GM12865 (cell line): ENCODE results near the gene MGAT5.

ENCODE experiments used
- DNase-seq: peaks from one replicate; pipeline ENCODE4 v3.0.0; 2010; ENCODE audit warnings: low read depth
- H3K4me3 ChIP-seq: 2 replicates; pipeline ENCODE4 v1.5.1; 2011; ENCODE audit warnings: mild to moderate bottlenecking, low read depth, low read length, control low read depth
- CTCF ChIP-seq: IDR thresholded peaks from 2 replicates; pipeline ENCODE4 v1.5.1; 2011; ENCODE audit warnings: low read length, control low read depth, low read depth, inconsistent platforms; ENCODE audit not compliant: insufficient read depth; ENCODE audit errors: missing control alignments

The MGAT5 gene

DNA sequence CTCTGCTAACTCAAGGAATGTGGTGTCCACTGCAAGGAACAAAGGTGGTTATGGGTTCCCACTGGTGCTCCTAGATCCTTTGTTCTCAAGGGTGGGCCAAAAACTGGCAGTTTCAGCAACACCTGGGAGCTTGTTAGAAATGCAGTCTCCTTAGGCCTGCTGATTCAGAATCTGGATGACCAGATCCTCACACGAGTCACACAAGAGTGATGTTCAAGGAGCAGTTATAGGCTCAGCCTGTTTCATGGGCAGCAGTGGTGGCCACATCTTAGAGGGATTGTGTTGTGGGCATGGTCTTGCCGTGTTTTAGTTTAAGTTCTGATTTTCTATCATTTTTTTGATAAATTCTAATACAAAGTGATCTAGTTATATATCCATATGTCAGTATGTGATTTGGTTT is 28.7 kb upstream of the MGAT5 start:
- H3K4me3 ChIP-seq = no peak overlapping the region
- no peak for DNase-seq
- TF ChIP-seq CTCF = no peak

DNA sequence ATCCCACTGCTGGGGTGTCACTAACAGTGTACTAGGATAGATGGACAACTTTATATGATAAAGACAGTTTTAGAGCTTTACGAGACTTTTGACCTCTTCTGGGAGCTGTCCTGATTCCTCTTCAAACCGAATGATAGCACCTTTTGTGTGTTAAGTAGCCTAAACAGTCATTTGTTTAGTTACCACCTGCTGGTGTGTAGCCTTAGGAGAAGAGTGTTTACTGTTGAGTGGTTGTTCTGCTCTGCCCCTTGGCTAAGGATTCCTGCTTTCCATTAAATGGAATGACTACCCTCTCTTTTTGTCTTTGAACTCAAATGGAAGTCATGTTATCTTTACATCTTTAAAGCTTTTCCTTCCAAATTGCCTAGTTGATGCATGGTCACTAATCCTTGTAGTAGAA is 28.0 kb upstream of the MGAT5 start:
- H3K4me3 ChIP-seq = no peak overlapping the region
- no peak for TF ChIP-seq CTCF
- no peak for DNase-seq

DNA sequence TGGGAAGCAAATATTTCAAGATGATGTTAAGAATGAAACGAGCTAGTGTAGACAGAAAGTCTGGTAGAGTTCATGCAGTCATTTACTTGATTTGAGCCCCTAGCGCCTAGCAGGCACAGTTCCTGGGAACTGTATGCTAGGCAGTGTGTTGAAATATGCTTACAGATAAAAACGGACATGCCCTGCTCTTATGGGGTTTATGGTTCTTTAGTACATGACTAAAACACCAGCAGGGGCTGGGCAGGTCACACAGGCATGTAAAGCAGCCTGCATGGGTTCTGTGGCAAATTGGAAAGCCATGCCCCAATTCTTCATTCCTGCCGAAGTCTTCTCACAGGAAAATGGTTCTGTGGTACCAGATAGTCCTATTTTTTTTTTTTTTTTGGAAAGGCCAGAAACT is 27.3 kb upstream of the MGAT5 start:
- no peak for TF ChIP-seq CTCF
- no peak for DNase-seq
- H3K4me3 ChIP-seq = no peak overlapping the region

DNA sequence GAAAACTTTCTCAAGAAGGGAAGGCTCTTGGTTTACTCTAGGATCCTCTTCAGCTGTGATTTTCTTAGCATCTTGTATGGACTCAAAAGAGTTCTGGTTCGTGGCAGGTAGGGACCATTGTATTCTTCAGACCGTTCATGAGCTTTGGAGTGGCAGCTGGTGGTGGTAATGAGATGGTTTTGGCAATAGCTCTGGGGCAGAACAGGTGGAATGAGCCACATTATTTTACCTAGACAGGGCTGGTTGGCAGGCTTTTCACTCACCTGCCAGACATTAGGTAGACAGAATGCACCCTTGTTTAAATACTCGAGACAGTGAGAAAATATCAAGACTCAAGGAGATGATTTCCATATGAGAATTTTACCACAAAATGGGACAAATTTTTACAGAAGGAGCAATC is 26.2 kb upstream of the MGAT5 start:
- no peak for DNase-seq
- TF ChIP-seq CTCF = no peak
- no peak overlapping the region for H3K4me3 ChIP-seq

DNA sequence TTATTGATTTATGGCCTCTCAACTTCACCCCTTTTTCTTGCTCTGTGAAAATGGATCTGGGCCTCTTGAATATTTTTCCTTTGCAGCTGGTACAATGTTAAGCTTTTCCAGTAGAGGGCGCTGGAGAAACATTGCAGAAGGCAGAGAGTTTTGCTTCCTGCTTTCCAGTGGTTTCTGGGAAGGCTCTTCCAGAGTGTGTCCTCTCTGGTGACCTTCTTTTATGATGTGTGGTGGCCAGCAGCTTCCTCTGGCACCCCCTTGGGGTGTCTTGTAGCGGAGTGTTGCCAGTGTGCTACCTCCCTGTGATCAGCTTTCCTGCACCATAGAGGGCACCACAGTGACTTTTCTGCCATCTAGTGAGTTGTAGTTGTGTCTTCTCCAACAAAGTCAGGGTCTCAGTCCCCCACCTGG is 25.4 kb upstream of the MGAT5 start:
- no peak for DNase-seq
- TF ChIP-seq CTCF = peak; percentile 38

GRCh38 chr2:134229540-134229939 is 24.3 kb upstream of the MGAT5 start:
- no peak for TF ChIP-seq CTCF
- DNase-seq = no peak
- H3K4me3 ChIP-seq = no peak overlapping the region

More for the DNA sequence above, 25.4 kb upstream of the MGAT5 start:
- no peak overlapping the region for H3K4me3 ChIP-seq

DNA sequence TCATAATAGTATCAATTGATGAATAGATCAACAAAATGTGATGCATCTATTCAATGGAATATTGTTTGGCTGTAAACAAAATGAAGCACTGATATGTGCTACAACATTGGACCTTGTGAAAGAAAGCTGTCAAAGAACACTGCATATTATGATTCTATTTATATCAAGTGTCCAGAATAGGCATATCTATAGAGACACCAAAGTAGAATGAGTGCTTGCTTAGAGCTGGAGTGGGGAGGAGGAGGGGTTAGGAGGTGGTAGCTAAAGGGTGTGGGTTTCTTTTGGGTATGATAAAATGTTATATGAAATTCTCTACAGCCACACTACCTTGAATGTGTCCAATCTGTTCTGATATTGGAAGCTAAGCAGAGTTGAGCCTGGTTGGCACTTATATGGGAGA is 23.0 kb upstream of the MGAT5 start:
- TF ChIP-seq CTCF = no peak
- H3K4me3 ChIP-seq = no peak overlapping the region
- DNase-seq = no peak
